HL-60/S4 treated with phorbol 12-myristate 13-acetate at 8.2 ng/mL for 4 days and 3 days (cell line): ENCODE measurements around the gene GGTLC1.

Experiments used
- in situ Hi-C: fragments of 300-500 bp; cut with MboI; formaldehyde crosslinking; loops from 2 replicates; pipeline ENCODE4 v1.15.0; 2022; ENCODE audit warnings: low sequenced_read_pairs

Gene GGTLC1

DNA sequence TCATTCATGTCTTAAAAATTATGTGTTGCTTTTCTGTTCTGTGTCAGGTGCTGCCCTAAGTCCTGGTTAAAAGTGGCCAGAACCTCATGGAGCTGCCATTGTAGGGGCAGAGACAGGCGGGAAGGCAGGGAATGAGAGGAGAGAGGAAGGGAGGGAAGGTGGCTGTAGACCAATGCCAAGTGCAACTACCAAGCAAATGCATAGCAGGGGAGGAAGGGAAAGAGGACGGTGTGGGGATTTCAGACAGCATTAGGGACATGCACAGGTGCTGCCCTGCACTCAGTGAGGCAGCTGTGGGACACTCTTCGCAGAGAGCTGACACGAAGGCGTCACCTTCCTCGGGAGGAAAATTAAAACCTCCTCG, 21.0 kb downstream of the GGTLC1 start:
- in situ Hi-C loops = no loop called here

DNA sequence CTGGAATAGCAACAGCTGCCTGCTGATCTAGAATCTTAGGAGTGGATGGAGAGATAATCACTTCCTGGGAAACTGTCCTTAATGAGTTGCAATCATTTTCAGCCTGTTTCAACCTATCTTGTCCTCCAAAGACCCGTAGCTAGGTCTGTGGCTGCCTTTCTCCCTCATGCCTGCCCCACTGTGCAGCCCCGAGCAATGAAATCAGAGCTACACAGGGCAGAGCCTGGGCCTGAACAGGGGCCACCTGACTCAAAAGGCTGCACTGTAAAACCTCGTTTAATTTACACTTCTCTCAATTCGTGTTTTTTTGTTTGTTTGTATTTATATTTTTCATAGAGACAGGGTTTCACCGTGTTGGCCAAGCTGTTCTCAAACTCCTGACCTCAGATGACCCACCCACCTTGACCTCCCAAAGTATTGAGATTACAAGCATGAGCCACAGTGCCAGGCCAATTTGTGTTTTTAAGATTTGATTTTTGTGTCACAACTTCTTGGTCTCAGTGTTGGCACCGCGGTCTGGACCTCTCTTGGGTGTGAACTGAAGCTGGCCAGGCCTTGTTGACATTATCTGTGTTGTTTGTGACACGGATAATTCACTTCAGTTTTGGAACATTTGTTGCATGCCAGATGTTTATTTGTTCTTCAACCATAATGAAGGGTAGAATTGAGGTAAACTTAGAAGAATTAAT, 21.5 kb downstream of the GGTLC1 start:
- in situ Hi-C loops = no loop called here

DNA sequence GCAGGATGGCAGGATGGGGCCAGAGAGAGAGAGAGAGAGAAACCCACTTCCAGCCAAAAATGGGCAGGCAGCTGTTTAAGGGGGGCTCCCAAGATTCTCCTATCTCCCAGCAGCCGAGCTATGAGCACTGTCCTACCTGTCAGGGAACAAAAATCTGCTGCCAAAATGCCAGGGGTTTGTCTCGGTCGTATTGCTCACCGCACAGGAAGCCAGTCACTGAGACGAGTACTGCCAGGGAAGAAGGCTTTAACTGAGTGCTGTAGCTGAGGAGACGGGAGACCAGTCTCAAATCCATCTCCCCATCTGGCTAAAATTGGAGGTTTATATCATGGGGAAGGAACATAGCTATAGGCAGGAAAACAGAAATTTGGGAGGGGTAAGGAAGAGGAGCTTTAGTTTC, 22.3 kb downstream of the GGTLC1 start:
- in situ Hi-C loops = no loop called here

DNA sequence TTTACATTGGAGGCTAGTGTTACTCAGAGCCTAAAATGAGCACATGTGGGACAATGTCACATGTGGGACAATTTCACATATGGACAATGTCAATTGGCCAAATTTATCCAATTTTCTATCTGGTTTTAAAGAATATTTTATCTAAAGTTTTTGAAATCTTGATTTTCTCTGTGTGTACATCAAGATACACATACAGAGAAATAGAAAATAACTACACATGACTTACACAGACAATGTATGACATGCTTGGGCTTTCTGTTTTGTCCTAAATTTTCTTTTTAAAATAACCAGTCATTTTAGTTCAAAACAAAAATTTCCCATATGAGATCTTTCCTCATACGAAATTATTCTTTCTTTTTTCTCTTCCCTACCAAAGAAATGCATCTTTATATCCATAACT, 24.6 kb downstream of the GGTLC1 start:
- in situ Hi-C loops = no loop called here

DNA sequence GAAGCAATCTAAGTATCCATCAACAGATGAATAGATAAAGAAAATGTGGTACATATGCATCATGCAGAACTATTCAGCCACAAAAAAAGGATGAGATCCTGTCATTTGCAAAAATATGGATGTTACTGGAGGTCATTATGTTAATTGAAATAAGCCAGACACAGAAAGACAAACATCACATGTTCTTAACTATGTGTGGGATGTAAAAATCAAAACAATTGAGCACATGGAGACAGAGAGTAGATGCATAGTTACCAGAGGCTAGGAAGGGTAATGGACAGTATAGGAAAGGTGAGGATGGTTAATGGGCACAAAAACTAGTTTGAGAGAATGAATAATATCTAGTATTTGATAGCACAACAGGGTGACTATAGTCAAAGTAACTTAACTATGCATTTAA, 26.3 kb downstream of the GGTLC1 start:
- in situ Hi-C loops = no loop called here

DNA sequence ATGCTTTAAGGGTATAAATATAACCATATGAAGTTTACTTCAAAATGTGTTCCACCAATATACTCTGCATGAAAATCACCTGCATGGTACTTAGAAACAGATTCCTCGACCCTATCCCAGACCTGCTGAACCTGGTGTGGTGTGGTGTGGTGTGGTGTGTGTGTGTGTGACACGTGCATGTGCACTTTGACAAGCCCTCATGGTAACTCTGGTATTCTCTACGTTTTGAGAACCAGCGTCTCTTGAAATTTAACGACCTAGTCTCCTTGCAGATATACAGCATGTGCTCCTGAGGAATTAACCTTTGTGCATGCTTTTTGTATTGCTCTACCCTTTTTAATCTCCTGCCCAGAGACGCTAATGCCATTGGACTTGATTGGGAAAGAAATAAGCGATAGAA, 29.5 kb downstream of the GGTLC1 start:
- in situ Hi-C loops = no loop called here

DNA sequence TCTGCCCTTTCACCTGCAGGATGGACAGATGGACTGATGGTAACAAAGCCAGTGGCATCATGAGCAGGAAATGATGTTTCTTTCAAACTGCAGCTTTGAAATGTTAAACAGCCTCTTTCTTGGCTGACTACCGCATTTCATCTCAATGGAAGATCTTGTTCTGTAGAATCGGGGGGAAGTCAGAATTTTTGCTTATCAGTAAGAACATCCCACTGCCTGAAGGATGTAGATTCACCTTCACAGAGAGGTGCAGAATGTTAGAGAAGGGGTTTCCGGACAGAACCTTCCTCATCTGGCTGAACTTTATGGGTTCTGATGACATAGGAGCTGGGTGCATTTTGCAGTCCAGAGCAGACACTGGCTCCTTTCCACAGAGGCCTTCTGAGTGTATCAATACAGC, 32.7 kb downstream of the GGTLC1 start:
- in situ Hi-C loops = no loop called here

DNA sequence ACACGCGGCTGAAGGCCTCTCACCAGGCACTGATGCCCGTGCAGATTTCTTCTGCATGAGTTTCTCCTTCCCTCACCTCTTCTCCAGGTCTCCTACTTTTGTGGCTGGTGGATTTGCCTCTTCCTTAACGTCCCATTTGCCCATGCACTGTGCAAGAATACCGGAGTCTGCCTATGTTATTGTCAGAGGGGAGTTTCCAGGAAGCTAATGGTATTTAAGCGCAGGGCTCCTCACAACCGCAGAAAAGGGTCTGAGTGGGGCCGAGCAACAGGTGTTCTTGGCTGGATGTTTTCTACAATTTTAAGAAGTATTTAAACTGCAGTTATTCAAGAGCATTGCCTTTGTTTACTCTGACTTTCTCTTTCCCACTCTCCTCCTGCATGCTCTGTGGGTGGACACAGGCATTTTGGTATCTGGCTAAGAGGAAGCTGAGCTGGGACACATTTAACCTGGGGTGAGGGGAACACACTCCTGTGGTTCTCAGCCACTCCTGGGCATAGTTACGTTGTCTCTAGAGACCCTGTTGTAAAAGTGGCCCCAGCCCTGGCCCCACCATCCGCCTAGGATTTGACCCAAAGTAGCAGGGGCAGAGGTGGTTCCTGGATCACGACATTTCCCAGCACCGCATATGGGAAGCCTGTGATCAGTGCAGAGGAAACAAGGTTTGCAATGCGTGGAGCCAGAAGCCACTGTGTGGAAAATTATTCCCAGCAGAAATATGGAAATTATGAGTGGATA, 34.4 kb downstream of the GGTLC1 start:
- in situ Hi-C loops = no loop called here

DNA sequence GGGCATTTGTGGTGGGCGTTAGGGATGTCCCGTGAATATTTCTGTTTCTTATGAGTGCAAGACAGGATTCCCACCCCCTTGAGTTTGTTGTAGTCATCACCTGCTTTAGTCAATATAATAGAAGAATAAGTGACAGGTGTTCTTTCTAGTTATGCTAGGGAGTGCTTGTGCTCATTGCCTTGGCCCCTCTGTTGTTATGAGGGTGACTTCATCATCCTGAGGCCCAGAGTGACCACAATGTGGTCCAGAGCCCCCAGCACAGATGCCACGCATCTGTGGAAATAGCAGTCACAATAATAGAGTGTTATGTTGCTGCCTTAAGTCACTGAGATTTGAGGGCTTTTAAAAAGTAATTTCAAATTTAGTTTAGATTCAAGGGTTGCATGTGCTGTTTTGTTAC, 42.4 kb downstream of the GGTLC1 start:
- in situ Hi-C loops = no loop called here

DNA sequence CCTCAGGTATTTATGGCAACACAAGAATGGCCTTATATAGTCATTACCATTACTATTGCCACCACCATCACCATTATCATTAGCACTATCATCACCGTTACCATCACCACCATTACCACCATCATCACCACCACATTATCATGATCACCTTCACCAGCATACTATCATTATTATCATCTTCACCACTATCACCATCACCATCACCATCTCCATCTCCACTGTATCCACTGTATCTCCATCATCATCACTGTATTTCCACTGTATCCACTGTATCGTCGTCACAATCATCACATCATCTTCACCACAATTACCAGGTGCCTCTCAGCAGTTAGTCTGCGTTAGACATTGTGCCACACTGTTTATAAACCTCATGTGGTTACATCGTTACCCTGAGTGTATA, 45.3 kb downstream of the GGTLC1 start:
- in situ Hi-C loops = no loop called here

DNA sequence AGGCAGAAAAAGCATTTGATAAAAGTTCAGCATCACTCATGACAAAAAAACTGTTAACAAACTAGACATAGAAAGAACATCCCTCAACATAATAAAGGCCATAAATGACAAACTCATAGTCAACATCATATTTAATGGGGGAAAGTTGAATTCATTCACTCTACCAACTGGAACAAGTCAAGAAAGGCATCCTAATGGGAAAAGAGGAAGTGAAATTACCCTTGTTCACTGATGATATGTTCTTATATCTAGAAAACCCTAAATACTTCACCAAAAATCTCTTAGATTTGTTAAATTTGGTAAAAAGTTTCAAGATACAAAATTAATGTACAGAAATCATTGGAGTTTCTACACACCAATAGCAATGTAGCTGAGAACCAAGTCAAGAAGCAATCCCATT, 48.9 kb downstream of the GGTLC1 start:
- in situ Hi-C loops = no loop called here

DNA sequence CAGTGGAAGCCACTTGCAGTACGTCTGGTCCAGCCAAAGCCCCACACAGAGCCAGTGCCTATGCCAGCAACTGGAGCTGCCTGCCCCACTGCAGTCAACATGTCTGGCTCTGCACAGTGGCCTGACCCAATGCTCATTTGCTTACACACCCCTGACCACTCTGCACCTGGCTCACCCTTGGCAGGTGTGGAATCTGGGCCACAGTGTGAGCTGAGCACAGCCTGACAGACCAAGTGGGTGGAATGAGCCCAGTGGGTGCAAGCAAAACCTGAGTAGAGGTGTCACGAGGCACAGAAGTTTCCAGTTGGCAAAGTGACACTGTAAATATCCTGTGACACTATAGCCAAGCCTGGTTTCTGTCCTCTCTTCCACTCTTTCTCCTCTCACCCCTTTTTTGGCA, 49.5 kb downstream of the GGTLC1 start:
- in situ Hi-C loops = no loop called here

DNA sequence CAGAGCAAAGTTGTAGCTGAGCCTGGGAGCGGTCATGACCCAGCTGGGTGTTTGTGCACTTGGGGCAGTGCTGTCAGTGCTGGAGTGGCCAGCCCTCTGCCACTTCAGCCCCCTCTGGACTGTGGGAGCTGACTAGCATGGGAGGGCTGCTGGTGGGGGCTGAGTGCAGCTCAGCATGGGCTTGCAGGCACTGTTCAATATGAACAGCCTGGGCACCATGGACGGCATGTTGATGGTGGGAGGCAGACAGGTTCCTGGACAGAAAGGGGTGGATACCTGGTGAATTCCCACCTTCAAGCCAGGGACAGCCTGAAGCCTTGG, 50.5 kb downstream of the GGTLC1 start:
- in situ Hi-C loops = no loop called here

DNA sequence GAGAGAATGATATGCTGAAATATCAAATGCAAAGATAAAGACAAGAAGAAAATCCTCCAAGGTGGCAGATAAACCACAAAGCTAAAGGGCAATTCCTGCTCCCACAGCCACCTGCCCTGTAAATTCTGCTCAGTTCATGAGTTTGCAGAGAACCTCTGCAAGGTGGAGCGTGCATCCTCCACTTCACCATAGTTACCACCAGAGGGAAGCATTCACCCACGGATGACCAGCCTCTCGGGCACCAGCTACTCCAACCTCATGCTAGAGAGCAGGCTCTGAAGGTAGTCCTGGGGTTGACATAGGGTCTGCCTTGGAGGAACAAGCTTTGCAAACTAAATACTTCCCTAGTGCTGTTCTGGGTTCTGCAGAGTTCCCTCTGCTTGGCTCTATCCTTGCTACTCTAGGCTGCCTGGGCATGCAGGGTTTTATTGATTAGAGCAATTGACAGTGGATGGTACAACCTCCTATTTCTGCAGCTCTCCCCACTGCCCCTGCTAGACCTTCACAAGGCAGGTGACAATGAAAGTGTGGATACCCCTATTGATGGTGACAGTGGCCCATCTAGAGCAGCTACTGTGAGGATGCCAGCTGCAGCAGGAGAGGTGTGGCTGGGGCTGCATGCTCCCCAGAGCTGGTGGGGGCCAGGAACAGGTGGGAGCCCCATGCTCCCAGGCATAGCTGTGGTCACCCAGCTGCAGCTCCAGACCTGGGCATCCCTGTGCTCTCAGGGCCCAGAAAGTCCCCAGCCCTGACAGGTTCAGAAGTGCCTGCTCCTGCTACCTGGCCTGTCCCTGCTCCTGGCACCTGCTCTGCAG, 51.1 kb downstream of the GGTLC1 start:
- in situ Hi-C loops = no loop called here
